MM.1S (cell line): ENCODE measurements around the gene SIL1.
A peak's percentile ranks its signal among the peaks of the same experiment; 100 is the strongest.

Experiments
- DNase-seq: peaks from one replicate; pipeline ENCODE4 v3.0.0-alpha.2; 2015
- H2AFZ ChIP-seq: fragments of 300-600 bp; sonication (generic); 2 replicates; pipeline ENCODE4 v1.6.0; 2016; ENCODE audit warnings: antibody characterized with exemption, low read length
- H3F3A ChIP-seq: fragments of 300-600 bp; sonication (generic); 2 replicates; pipeline ENCODE4 v1.6.1; 2016; ENCODE audit warnings: mild to moderate bottlenecking, antibody characterized with exemption, low read length, moderate library complexity, mixed read lengths; ENCODE audit not compliant: insufficient read depth
- H3K27ac ChIP-seq: fragments of 300-600 bp; sonication (generic); 2 replicates; pipeline ENCODE4 v1.5.1; 2016; ENCODE audit warnings: mild to moderate bottlenecking, low read length
- H3K27me3 ChIP-seq: fragments of 300-600 bp; sonication (generic); replicated peaks from 2 replicates; pipeline ENCODE4 v1.6.0; 2016; ENCODE audit warnings: low read length; ENCODE audit not compliant: insufficient read depth
- H3K36me3 ChIP-seq: fragments of 300-600 bp; sonication (generic); replicated peaks from 2 replicates; pipeline ENCODE4 v1.6.1; 2016; ENCODE audit warnings: mild to moderate bottlenecking, low read length, mixed read lengths; ENCODE audit not compliant: insufficient read depth
- H3K4me1 ChIP-seq: fragments of 300-600 bp; sonication (generic); 2 replicates; pipeline ENCODE4 v1.6.1; 2016; ENCODE audit warnings: low read length, mixed read lengths
- H3K4me2 ChIP-seq: fragments of 300-600 bp; sonication (generic); 2 replicates; pipeline ENCODE4 v1.6.0; 2016; ENCODE audit warnings: low read depth, low read length
- H3K4me3 ChIP-seq: fragments of 300-600 bp; sonication (generic); 2 replicates; pipeline ENCODE4 v1.5.1; 2016; ENCODE audit warnings: low read length, mixed read lengths
- H3K79me2 ChIP-seq: fragments of 300-600 bp; sonication (generic); 2 replicates; pipeline ENCODE4 v1.6.1; 2016; ENCODE audit warnings: mixed run types, low read length, mixed read lengths
- H3K9ac ChIP-seq: fragments of 300-600 bp; sonication (generic); 2 replicates; pipeline ENCODE4 v1.6.1; 2016; ENCODE audit warnings: low read length, mixed read lengths
- H3K9me2 ChIP-seq: fragments of 300-600 bp; sonication (generic); replicated peaks from 2 replicates; pipeline ENCODE4 v1.6.1; 2016; ENCODE audit warnings: mild to moderate bottlenecking, low read length, mixed read lengths; ENCODE audit not compliant: insufficient read depth
- H3K9me3 ChIP-seq: fragments of 300-600 bp; sonication (generic); replicated peaks from 2 replicates; pipeline ENCODE4 v1.6.1; 2016; ENCODE audit warnings: mild to moderate bottlenecking, low read length, mixed read lengths; ENCODE audit not compliant: insufficient read depth
- H4K20me1 ChIP-seq: fragments of 300-600 bp; sonication (generic); 2 replicates; pipeline ENCODE4 v1.6.1; 2016; ENCODE audit warnings: mild to moderate bottlenecking, low read length, moderate library complexity, mixed read lengths; ENCODE audit not compliant: insufficient read depth
- CTCF ChIP-seq: fragments of 300-600 bp; sonication (generic); IDR thresholded peaks from 2 replicates; pipeline ENCODE4 v1.5.1; 2016; ENCODE audit warnings: antibody characterized with exemption, low read length, mixed read lengths
- EZH2 ChIP-seq: fragments of 300-600 bp; sonication (generic); optimal IDR thresholded peaks from 2 replicates; pipeline ENCODE3; 2017; ENCODE audit warnings: low read depth, mild to moderate bottlenecking, antibody characterized with exemption, low read length, mixed read lengths
- EZH2phosphoT487 ChIP-seq: fragments of 300-600 bp; sonication (generic); IDR thresholded peaks from 2 replicates; pipeline ENCODE4 v1.6.1; 2018; ENCODE audit warnings: antibody characterized with exemption, low read length

Gene SIL1

GRCh38 chr5:139090581-139090980 lies 107.6 kb downstream of the SIL1 start:
- H3K9ac ChIP-seq = no peak overlapping the region
- no peak overlapping the region for H3K27ac ChIP-seq
- no peaks in the 10 kb centered on the region for H3K36me3 ChIP-seq
- H3F3A ChIP-seq = peaks cover 14% of the 10 kb centered on the region; the same call in 1 of the 2 replicates
- H3K79me2 ChIP-seq = no peaks in the 10 kb centered on the region; the same call in 1 of the 2 replicates
- peaks cover 27% of the 10 kb centered on the region for H3K4me1 ChIP-seq
- DNase-seq = no peak
- no peak overlapping the region for H2AFZ ChIP-seq
- H4K20me1 ChIP-seq = no peaks in the 10 kb centered on the region
- no peaks in the 10 kb centered on the region for H3K9me3 ChIP-seq
- no peak overlapping the region for H3K4me2 ChIP-seq
- H3K9me2 ChIP-seq = no peaks in the 10 kb centered on the region
- TF ChIP-seq EZH2phosphoT487 (no peak), CTCF (no peak), EZH2 (no peak)
- H3K4me3 ChIP-seq = no peak overlapping the region
- H3K27me3 ChIP-seq = no peaks in the 10 kb centered on the region

- no peaks in the 10 kb centered on the region for H3K9me2 ChIP-seq
- no peaks in the 10 kb centered on the region for H3K36me3 ChIP-seq
- peak; percentile 7 for DNase-seq
- no peak overlapping the region for H2AFZ ChIP-seq
- H3K27ac ChIP-seq = no peak overlapping the region
- no peak overlapping the region for H3K4me3 ChIP-seq
- H3K9me3 ChIP-seq = no peaks in the 10 kb centered on the region
- H3K4me1 ChIP-seq = peaks cover 11% of the 10 kb centered on the region
- TF ChIP-seq EZH2 = no peak
- TF ChIP-seq CTCF = no peak
- TF ChIP-seq EZH2phosphoT487 = no peak
- 0 out of 2 replicates have a peak overlapping the region, but pooled peaks have one; percentile 7 for H3K4me2 ChIP-seq
- no peaks in the 10 kb centered on the region for H4K20me1 ChIP-seq
- no peak overlapping the region for H3K9ac ChIP-seq
- no peaks in the 10 kb centered on the region for H3K27me3 ChIP-seq
- H3K79me2 ChIP-seq = no peaks in the 10 kb centered on the region
- no peaks in the 10 kb centered on the region for H3F3A ChIP-seq
Measured at GRCh38 chr5:139088024-139088423, 110.1 kb downstream of the SIL1 start.

- peaks cover 3% of the 10 kb centered on the region; the same call in 1 of the 2 replicates for H3K4me1 ChIP-seq
- no peak overlapping the region for H3K9ac ChIP-seq
- H3K9me3 ChIP-seq = no peaks in the 10 kb centered on the region
- no peaks in the 10 kb centered on the region for H3K27me3 ChIP-seq
- TF ChIP-seq EZH2phosphoT487 (no peak), CTCF (no peak), EZH2 (no peak)
- no peaks in the 10 kb centered on the region for H3K36me3 ChIP-seq
- H4K20me1 ChIP-seq = no peaks in the 10 kb centered on the region
- H3K4me2 ChIP-seq = no peak overlapping the region
- no peak overlapping the region for H3K27ac ChIP-seq
- peaks cover 3% of the 10 kb centered on the region; the same call in 1 of the 2 replicates for H3K79me2 ChIP-seq
- H3F3A ChIP-seq = no peaks in the 10 kb centered on the region
- no peak overlapping the region for H2AFZ ChIP-seq
- H3K9me2 ChIP-seq = no peaks in the 10 kb centered on the region
- DNase-seq = no peak
- no peak overlapping the region for H3K4me3 ChIP-seq
Measured at GRCh38 chr5:139082813-139083498, 115.2 kb downstream of the SIL1 start.
